H9 (cell line): ENCODE results near the gene C11orf58. TPM values are rescaled to one million over a fixed set of nuclear protein-coding genes. Genes with fewer than 3 reads are reported as not detected.

Source experiments
- DNase-seq: peaks from one replicate; pipeline ENCODE4 v3.0.0-alpha.2; 2017
- H2AFZ ChIP-seq: one replicate; pipeline ENCODE4 v1.6.1; 2013; ENCODE audit warnings: mild to moderate bottlenecking, low read length, control low read depth, moderate library complexity
- H2AK5ac ChIP-seq: 2 replicates; pipeline ENCODE4 v1.6.1; 2013; ENCODE audit warnings: low read length, control low read depth, mixed read lengths; ENCODE audit not compliant: insufficient read length
- H2BK120ac ChIP-seq: one replicate; pipeline ENCODE4 v1.6.1; 2013; ENCODE audit warnings: low read depth, mild to moderate bottlenecking, low read length, control low read depth, inconsistent platforms; ENCODE audit not compliant: poor library complexity, severe bottlenecking
- H2BK12ac ChIP-seq: 2 replicates; pipeline ENCODE4 v1.6.1; 2013; ENCODE audit warnings: low read length, control low read depth, mixed read lengths, low read depth; ENCODE audit not compliant: insufficient read length
- H2BK15ac ChIP-seq: 2 replicates; pipeline ENCODE4 v1.6.1; 2013; ENCODE audit warnings: low read depth, low read length, control low read depth
- H2BK20ac ChIP-seq: one replicate; pipeline ENCODE4 v1.6.1; 2013; ENCODE audit warnings: low read depth, mild to moderate bottlenecking, low read length, control low read depth, inconsistent platforms; ENCODE audit not compliant: poor library complexity, severe bottlenecking
- H2BK5ac ChIP-seq: 2 replicates; pipeline ENCODE4 v1.6.1; 2013; ENCODE audit warnings: low read length, control low read depth, mixed read lengths; ENCODE audit not compliant: insufficient read length
- H3K14ac ChIP-seq: 2 replicates; pipeline ENCODE4 v1.6.1; 2013; ENCODE audit warnings: low read length, control low read depth; ENCODE audit not compliant: insufficient read depth
- H3K18ac ChIP-seq: 2 replicates; pipeline ENCODE4 v1.6.1; 2013; ENCODE audit warnings: low read depth, mild to moderate bottlenecking, mixed read lengths, low read length, control low read depth; ENCODE audit not compliant: insufficient read length
- H3K23ac ChIP-seq: 2 replicates; pipeline ENCODE4 v1.6.1; 2013; ENCODE audit warnings: low read length, control low read depth, mixed read lengths, low read depth; ENCODE audit not compliant: insufficient read length
- H3K23me2 ChIP-seq: 2 replicates; pipeline ENCODE4 v1.6.1; 2013; ENCODE audit warnings: low read depth, mild to moderate bottlenecking, mixed read lengths, low read length, control low read depth; ENCODE audit not compliant: insufficient read length, poor library complexity, severe bottlenecking
- H3K27ac ChIP-seq: 2 replicates; pipeline ENCODE4 v1.5.1; 2013; ENCODE audit warnings: low read length, control low read depth, mixed read lengths, low read depth; ENCODE audit not compliant: insufficient read length
- H3K27me3 ChIP-seq: 2 replicates; pipeline ENCODE4 v1.6.1; 2013; ENCODE audit warnings: low read length, control low read depth, inconsistent platforms; ENCODE audit not compliant: insufficient read depth
- H3K4ac ChIP-seq: 2 replicates; pipeline ENCODE4 v1.6.1; 2013; ENCODE audit warnings: low read depth, mild to moderate bottlenecking, control low read depth, inconsistent platforms, low read length, moderate library complexity
- H3K4me1 ChIP-seq: 2 replicates; pipeline ENCODE4 v1.6.1; 2013; ENCODE audit warnings: low read length, control low read depth, inconsistent platforms; ENCODE audit not compliant: insufficient read depth
- H3K4me2 ChIP-seq: 2 replicates; pipeline ENCODE4 v1.6.1; 2013; ENCODE audit warnings: low read length, control low read depth, mixed read lengths; ENCODE audit not compliant: insufficient read length, insufficient read depth
- H3K56ac ChIP-seq: 2 replicates; pipeline ENCODE4 v1.6.1; 2013; ENCODE audit warnings: low read depth, mild to moderate bottlenecking, mixed read lengths, low read length, control low read depth; ENCODE audit not compliant: insufficient read length
- H3K79me1 ChIP-seq: 2 replicates; pipeline ENCODE4 v1.6.1; 2013; ENCODE audit warnings: low read depth, mild to moderate bottlenecking, moderate library complexity, low read length, control low read depth, inconsistent platforms; ENCODE audit not compliant: insufficient read depth, poor library complexity, severe bottlenecking
- H3K79me2 ChIP-seq: 2 replicates; pipeline ENCODE4 v1.6.1; 2013; ENCODE audit warnings: low read length, control low read depth, inconsistent platforms; ENCODE audit not compliant: insufficient read depth
- H3K9ac ChIP-seq: 2 replicates; pipeline ENCODE4 v1.6.1; 2013; ENCODE audit warnings: low read length, control low read depth, mixed read lengths; ENCODE audit not compliant: insufficient read length; ENCODE audit errors: extremely low read depth
- H3K9me3 ChIP-seq: one replicate; pipeline ENCODE4 v1.6.1; 2013; ENCODE audit warnings: low read depth, low read length, inconsistent platforms; ENCODE audit not compliant: control insufficient read depth
- H3T11ph ChIP-seq: one replicate; pipeline ENCODE4 v1.6.1; 2013; ENCODE audit warnings: mild to moderate bottlenecking, low read length, control low read depth, inconsistent platforms
- H4K20me1 ChIP-seq: one replicate; pipeline ENCODE4 v1.6.1; 2013; ENCODE audit not compliant: control insufficient read depth, insufficient read length, insufficient read depth
- H4K5ac ChIP-seq: 2 replicates; pipeline ENCODE4 v1.6.1; 2013; ENCODE audit warnings: low read depth, mild to moderate bottlenecking, mixed read lengths, low read length, control low read depth; ENCODE audit not compliant: insufficient read length
- H4K8ac ChIP-seq: replicated peaks from 2 replicates; pipeline ENCODE4 v1.6.1; 2013; ENCODE audit warnings: low read length, control low read depth, mixed read lengths, low read depth; ENCODE audit not compliant: insufficient read length
- H4K91ac ChIP-seq: 2 replicates; pipeline ENCODE4 v1.6.1; 2013; ENCODE audit warnings: low read depth, mild to moderate bottlenecking, moderate library complexity, mixed read lengths, low read length, control low read depth; ENCODE audit not compliant: insufficient read length
- H3K27ac Mint-ChIP-seq, 3 experiments: 2 replicates in 2 of 3; 3 replicates in 1 of 3; pipeline ENCODE4 v1.8.0; 2020 to 2021; ENCODE audit warnings: mixed read lengths in 3 of 3, mild to moderate bottlenecking in 1 of 3, moderate library complexity in 1 of 3
- H3K27me3 Mint-ChIP-seq: 2 replicates; pipeline ENCODE4 v1.8.0; 2021; ENCODE audit warnings: low read depth, mild to moderate bottlenecking, moderate library complexity, mixed read lengths
- H3K36me3 Mint-ChIP-seq, 3 experiments: 2 replicates in 2 of 3; 3 replicates in 1 of 3; pipeline ENCODE4 v1.8.0; 2020 to 2021; ENCODE audit warnings: low read depth in 3 of 3, mixed read lengths in 3 of 3; ENCODE audit not compliant: insufficient read depth in 1 of 3
- H3K4me1 Mint-ChIP-seq, 2 experiments: 2 replicates each; pipeline ENCODE4 v1.8.0; 2020; ENCODE audit warnings: mixed read lengths in 2 of 2
- H3K4me3 Mint-ChIP-seq, 2 experiments: 2 replicates in 1 of 2; 3 replicates in 1 of 2; pipeline ENCODE4 v1.8.0; 2020 to 2021; ENCODE audit warnings: mild to moderate bottlenecking in 2 of 2, mixed read lengths in 2 of 2, moderate library complexity in 1 of 2
- H3K9me3 Mint-ChIP-seq, 2 experiments: 2 replicates in 1 of 2; 3 replicates in 1 of 2; pipeline ENCODE4 v1.8.0; 2020; ENCODE audit warnings: mild to moderate bottlenecking in 2 of 2, mixed read lengths in 2 of 2, moderate library complexity in 1 of 2
- total RNA-seq: library from RNA; stranded (reverse); gene quantifications from 2 replicates; pipeline ENCODE4 v1.2.1, GENCODE V29; 2021
- TF ChIP-seq, protein P1 (sequence below): fragments of 200-600 bp; sonication (generic); conservative IDR thresholded peaks from 3 replicates; pipeline ENCODE4 v1.8.0; 2021; ENCODE audit warnings: antibody characterized with exemption, mild to moderate bottlenecking

C11orf58 gene
- total RNA-seq, 1 experiment from 2014 or later, result 169 TPM

DNA sequence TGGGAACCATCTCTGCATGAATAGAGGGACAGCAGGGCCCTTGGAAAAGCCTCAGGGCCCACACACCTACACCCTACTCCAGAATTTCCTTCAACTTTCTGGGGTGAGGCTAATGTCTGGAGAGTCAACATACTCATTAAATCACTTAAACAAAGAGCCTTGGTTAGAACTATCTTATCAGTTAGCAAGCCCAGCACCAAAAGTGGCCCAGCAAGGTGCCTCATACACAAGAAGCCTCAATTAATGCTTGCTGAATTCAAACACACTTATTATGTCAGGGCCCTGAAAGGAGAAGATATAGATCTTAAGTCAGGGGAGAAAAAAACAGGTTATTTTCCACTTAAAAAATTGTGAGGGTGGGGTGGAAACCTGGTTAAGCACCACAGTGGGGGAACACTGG, 61.4 kb downstream of the C11orf58 start:
- Histone ChIP-seq H2BK20ac (no peak overlapping the region), H2BK15ac (no peak overlapping the region), H2BK5ac (no peak overlapping the region), H3K27ac (no peak overlapping the region), H2BK12ac (no peak overlapping the region), H2AFZ (no peak overlapping the region), H3K23ac (no peak overlapping the region), H3K79me1 (no peaks in the 10 kb centered on the region), H2BK120ac (no peak overlapping the region), H3K56ac (no peak overlapping the region), H3K27me3 (no peaks in the 10 kb centered on the region; the same call in 1 of the 2 replicates), H3K4ac (no peak overlapping the region), H3K79me2 (no peaks in the 10 kb centered on the region), H3T11ph (no peak overlapping the region), H4K91ac (no peak overlapping the region), H4K20me1 (no peaks in the 10 kb centered on the region), H3K4me1 (no peaks in the 10 kb centered on the region), H4K8ac (no peak overlapping the region), H4K5ac (no peak overlapping the region), H3K4me2 (no peak overlapping the region), H3K9ac (no peak overlapping the region), H3K23me2 (no peaks in the 10 kb centered on the region), H2AK5ac (no peak overlapping the region), H3K9me3 (no peaks in the 10 kb centered on the region), H3K14ac (no peak overlapping the region), H3K18ac (no peak overlapping the region)
- H3K4me1 Mint-ChIP-seq, result peaks cover 0 to 10% of the 10 kb centered on the region in 2 experiments; a peak in 2 of 4 replicates
- H3K9me3 Mint-ChIP-seq, result no peaks in the 10 kb centered on the region
- no peak for DNase-seq
- no peak overlapping the region for H3K27ac Mint-ChIP-seq
- TF ChIP-seq, protein P1, sequence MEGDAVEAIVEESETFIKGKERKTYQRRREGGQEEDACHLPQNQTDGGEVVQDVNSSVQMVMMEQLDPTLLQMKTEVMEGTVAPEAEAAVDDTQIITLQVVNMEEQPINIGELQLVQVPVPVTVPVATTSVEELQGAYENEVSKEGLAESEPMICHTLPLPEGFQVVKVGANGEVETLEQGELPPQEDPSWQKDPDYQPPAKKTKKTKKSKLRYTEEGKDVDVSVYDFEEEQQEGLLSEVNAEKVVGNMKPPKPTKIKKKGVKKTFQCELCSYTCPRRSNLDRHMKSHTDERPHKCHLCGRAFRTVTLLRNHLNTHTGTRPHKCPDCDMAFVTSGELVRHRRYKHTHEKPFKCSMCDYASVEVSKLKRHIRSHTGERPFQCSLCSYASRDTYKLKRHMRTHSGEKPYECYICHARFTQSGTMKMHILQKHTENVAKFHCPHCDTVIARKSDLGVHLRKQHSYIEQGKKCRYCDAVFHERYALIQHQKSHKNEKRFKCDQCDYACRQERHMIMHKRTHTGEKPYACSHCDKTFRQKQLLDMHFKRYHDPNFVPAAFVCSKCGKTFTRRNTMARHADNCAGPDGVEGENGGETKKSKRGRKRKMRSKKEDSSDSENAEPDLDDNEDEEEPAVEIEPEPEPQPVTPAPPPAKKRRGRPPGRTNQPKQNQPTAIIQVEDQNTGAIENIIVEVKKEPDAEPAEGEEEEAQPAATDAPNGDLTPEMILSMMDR, result no peak
- H3K27me3 Mint-ChIP-seq, result no peaks in the 10 kb centered on the region
- peaks cover 0 to 30% (median 12%) of the 10 kb centered on the region in 3 experiments; a peak in 5 of 7 replicates for H3K36me3 Mint-ChIP-seq
- no peak overlapping the region for H3K4me3 Mint-ChIP-seq
